ENCODE data around the gene COL23A1. TPM values are rescaled to one million over a fixed set of nuclear protein-coding genes. Genes with fewer than 3 reads are reported as not detected.

Gene COL23A1
- total and polyA plus RNA-seq, 2 experiments from 2014 or later: 4.8 to 8.2 TPM

DNA sequence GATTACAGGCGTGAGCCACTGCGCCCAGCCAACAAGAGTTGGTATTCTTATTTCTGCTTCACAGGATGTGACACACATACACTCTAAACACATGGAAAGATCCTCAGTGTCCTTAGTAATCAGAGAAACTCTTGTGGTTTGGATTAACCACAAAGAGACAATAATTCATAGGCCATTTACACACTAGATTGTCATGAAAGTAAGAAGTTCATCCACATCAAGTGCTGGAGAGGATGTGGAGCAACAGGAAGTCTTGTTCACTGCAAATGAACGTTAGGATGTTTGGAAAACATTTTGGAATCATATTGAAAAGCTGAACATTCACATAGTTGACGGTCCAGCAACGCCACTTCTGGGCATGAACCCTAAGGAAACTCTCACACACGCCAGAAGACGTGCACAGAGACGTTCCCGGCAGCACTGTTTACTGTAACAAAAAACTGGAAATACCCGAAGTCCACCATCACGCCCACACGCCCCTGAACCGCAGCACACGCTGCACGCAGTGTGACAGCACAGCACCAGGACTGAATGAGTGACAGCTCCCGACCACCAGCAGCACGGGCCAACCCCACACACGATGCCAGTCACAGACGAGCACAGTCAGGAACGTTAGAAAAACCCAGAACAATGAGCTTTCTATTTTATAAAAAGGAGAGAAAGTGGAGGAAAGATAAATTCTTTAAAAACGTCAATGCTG is 87.6 kb downstream of the COL23A1 start (continued):
- TF ChIP-seq STAT1 (IDR thresholded peaks at IDR 0.05; ENCODE audit: unreplicated experiment): no peak
- TF ChIP-seq CTCF (conservative IDR thresholded peaks at IDR 0.05; ENCODE audit: low read depth in 2 of 2): no peak
- TF ChIP-seq EZH2 (IDR thresholded peaks at IDR 0.05; ENCODE audit: low read depth, unreplicated experiment): no peak
- no peak for TF ChIP-seq NANOG (IDR thresholded peaks at IDR 0.05; ENCODE audit: borderline replicate concordance)
- no peak for TF ChIP-seq POLR2AphosphoS5 (IDR thresholded peaks at IDR 0.05; ENCODE audit: low read depth)
- no peak for TF ChIP-seq JUNB (IDR thresholded peaks at IDR 0.05; ENCODE audit: unreplicated experiment)
- TF ChIP-seq EZH2phosphoT487 (IDR thresholded peaks at IDR 0.05; ENCODE audit: unreplicated experiment): no peak
- TF ChIP-seq, protein P1, sequence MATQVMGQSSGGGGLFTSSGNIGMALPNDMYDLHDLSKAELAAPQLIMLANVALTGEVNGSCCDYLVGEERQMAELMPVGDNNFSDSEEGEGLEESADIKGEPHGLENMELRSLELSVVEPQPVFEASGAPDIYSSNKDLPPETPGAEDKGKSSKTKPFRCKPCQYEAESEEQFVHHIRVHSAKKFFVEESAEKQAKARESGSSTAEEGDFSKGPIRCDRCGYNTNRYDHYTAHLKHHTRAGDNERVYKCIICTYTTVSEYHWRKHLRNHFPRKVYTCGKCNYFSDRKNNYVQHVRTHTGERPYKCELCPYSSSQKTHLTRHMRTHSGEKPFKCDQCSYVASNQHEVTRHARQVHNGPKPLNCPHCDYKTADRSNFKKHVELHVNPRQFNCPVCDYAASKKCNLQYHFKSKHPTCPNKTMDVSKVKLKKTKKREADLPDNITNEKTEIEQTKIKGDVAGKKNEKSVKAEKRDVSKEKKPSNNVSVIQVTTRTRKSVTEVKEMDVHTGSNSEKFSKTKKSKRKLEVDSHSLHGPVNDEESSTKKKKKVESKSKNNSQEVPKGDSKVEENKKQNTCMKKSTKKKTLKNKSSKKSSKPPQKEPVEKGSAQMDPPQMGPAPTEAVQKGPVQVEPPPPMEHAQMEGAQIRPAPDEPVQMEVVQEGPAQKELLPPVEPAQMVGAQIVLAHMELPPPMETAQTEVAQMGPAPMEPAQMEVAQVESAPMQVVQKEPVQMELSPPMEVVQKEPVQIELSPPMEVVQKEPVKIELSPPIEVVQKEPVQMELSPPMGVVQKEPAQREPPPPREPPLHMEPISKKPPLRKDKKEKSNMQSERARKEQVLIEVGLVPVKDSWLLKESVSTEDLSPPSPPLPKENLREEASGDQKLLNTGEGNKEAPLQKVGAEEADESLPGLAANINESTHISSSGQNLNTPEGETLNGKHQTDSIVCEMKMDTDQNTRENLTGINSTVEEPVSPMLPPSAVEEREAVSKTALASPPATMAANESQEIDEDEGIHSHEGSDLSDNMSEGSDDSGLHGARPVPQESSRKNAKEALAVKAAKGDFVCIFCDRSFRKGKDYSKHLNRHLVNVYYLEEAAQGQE (IDR thresholded peaks at IDR 0.05; ENCODE audit: unreplicated experiment): no peak
- TF ChIP-seq ZNF331 (CRISPR knock-in tag; IDR thresholded peaks at IDR 0.05; ENCODE audit: low read depth): no peak
- TF ChIP-seq ZNF114 (CRISPR knock-in tag; IDR thresholded peaks at IDR 0.05): no peak

DNA sequence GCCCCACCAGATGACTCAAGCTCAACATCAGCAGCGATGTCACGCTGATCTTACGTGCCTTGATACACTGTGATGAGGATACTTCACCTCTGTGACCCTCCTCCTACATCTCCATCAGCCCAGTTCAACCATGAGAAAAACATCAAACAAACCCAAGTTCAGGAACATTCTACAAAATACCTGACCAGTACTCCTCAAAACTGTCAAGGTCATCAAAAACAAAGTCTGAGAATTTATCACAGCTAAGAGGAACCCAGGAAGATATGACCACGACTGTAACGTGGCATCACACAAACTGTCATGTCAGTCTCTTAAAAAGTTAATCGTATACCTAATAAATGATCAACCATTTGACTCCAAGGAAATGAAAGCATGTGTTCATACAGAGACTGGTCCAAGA is 90.8 kb downstream of the COL23A1 start:
- H3K4me3 Mint-ChIP-seq: no peak overlapping the region
- Histone ChIP-seq H3K79me2 (replicated peaks; ENCODE audit: insufficient read depth) (no peaks in the 10 kb centered on the region), H2AFZ (no peak overlapping the region), H3K4me1 (ENCODE audit: insufficient read depth) (no peaks in the 10 kb centered on the region), H3K27ac (ENCODE audit: low read depth) (no peak overlapping the region), H3F3A (replicated peaks; ENCODE audit: low read depth) (no peaks in the 10 kb centered on the region), H3K9me2 (ENCODE audit: insufficient read depth) (no peaks in the 10 kb centered on the region), H3K4me2 (no peak overlapping the region), H3K4me3 (no peak overlapping the region), H4K20me1 (replicated peaks; ENCODE audit: insufficient read depth) (0 out of 2 replicates have a peak, but pooled peaks cover 6% of the 10 kb centered on the region), H3K27me3 (ENCODE audit: insufficient read depth) (no peaks in the 10 kb centered on the region), H3K36me3 (ENCODE audit: insufficient read depth) (no peaks in the 10 kb centered on the region)
- peaks cover 2% of the 10 kb centered on the region; the same call in 1 of the 3 replicates for H3K4me1 Mint-ChIP-seq
- no peaks in the 10 kb centered on the region; the same call in 2 of the 3 replicates for H3K9me3 Mint-ChIP-seq
- no peak for ATAC-seq
- H3K27ac Mint-ChIP-seq: no peak overlapping the region
- DNase-seq (ENCODE audit: low spot score): no peak
- H3K36me3 Mint-ChIP-seq (ENCODE audit: low read depth): no peaks in the 10 kb centered on the region
- H3K27me3 Mint-ChIP-seq (ENCODE audit: insufficient read depth, low read depth, poor library complexity): peaks cover 6% of the 10 kb centered on the region
- TF ChIP-seq ZNF462 (CRISPR knock-in tag; IDR thresholded peaks at IDR 0.05): no peak
- TF ChIP-seq CTCF (conservative IDR thresholded peaks at IDR 0.05; ENCODE audit: low read depth in 2 of 2): no peak

Measured in GM23338 (cell line).